HFFc6 (cell line): ENCODE measurements around the gene ANTXR2. TPM values are rescaled to one million over a fixed set of nuclear protein-coding genes. Genes with fewer than 3 reads are reported as not detected.

ENCODE experiments used
- DNase-seq: peaks from one replicate; pipeline ENCODE4 v3.0.0-alpha.2; 2018
- H3K27ac Mint-ChIP-seq: 2 replicates; pipeline ENCODE4 v1.8.0; 2020; ENCODE audit warnings: mild to moderate bottlenecking, mixed read lengths
- H3K27me3 Mint-ChIP-seq: 2 replicates; pipeline ENCODE4 v1.8.0; 2021; ENCODE audit warnings: mild to moderate bottlenecking, moderate library complexity, mixed read lengths; ENCODE audit not compliant: insufficient read depth
- H3K36me3 Mint-ChIP-seq: 2 replicates; pipeline ENCODE4 v1.8.0; 2021; ENCODE audit warnings: low read depth, mixed read lengths
- H3K4me1 Mint-ChIP-seq: 2 replicates; pipeline ENCODE4 v1.8.0; 2020; ENCODE audit warnings: low read depth, mixed read lengths
- H3K4me3 Mint-ChIP-seq: 2 replicates; pipeline ENCODE4 v1.8.0; 2020; ENCODE audit warnings: mild to moderate bottlenecking, moderate library complexity, mixed read lengths
- H3K9me3 Mint-ChIP-seq: 2 replicates; pipeline ENCODE4 v1.8.0; 2020; ENCODE audit warnings: mild to moderate bottlenecking, mixed read lengths
- total RNA-seq, 6 experiments: library from RNA; stranded (reverse); fragmentation: NEBNext Ultra II Directional; extraction: Animal tissue kit (Norgen Biotek cat#: 25700); gene quantifications; 2 replicates in 1 of 6; 3 replicates in 5 of 6; pipeline ENCODE4 v1.2.3, GENCODE V29; 2021
- TF ChIP-seq, protein P1 (sequence below): fragments of 200-600 bp; sonication (generic); IDR thresholded peaks from 2 replicates; pipeline ENCODE4 v1.5.0; 2021; ENCODE audit warnings: antibody characterized with exemption, mild to moderate bottlenecking

Gene ANTXR2
- total RNA-seq, 6 experiments from 2014 or later = 137 to 198 (median 144) TPM

DNA sequence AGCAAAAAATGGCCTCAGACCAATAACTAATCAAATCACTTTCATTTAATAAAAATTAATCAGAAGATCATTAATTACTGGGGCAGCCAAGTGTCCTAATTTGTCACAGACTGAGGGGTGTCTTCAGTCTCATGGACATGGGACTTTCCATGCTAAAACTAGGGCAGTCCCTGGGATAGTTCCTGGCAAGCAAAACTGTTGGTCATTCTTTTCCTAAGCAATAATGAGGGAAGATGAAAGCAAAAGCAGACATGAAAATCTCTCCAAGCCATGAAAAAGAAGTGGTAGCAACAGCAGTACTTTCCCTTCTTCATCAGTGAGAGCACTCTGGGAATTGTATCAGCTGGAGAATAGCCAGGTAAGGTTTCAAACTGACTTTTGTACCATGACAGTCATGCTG, 3.7 kb upstream of the ANTXR2 start:
- peaks cover 66% of the 10 kb centered on the region for H3K4me1 Mint-ChIP-seq
- peaks cover 4% of the 10 kb centered on the region; the same call in 1 of the 2 replicates for H3K9me3 Mint-ChIP-seq
- peaks cover 14% of the 10 kb centered on the region for H3K36me3 Mint-ChIP-seq
- H3K27ac Mint-ChIP-seq = no peak overlapping the region
- no peak for DNase-seq
- no peaks in the 10 kb centered on the region; the same call in none of the 2 replicates for H3K27me3 Mint-ChIP-seq
- TF ChIP-seq, protein P1, sequence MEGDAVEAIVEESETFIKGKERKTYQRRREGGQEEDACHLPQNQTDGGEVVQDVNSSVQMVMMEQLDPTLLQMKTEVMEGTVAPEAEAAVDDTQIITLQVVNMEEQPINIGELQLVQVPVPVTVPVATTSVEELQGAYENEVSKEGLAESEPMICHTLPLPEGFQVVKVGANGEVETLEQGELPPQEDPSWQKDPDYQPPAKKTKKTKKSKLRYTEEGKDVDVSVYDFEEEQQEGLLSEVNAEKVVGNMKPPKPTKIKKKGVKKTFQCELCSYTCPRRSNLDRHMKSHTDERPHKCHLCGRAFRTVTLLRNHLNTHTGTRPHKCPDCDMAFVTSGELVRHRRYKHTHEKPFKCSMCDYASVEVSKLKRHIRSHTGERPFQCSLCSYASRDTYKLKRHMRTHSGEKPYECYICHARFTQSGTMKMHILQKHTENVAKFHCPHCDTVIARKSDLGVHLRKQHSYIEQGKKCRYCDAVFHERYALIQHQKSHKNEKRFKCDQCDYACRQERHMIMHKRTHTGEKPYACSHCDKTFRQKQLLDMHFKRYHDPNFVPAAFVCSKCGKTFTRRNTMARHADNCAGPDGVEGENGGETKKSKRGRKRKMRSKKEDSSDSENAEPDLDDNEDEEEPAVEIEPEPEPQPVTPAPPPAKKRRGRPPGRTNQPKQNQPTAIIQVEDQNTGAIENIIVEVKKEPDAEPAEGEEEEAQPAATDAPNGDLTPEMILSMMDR = no peak
- no peak overlapping the region for H3K4me3 Mint-ChIP-seq

- DNase-seq = no peak
- Mint-ChIP-seq H3K27me3 (no peaks in the 10 kb centered on the region; the same call in none of the 2 replicates), H3K4me3 (no peak overlapping the region), H3K27ac (no peak overlapping the region), H3K36me3 (peaks cover 14% of the 10 kb centered on the region), H3K4me1 (peaks cover 60% of the 10 kb centered on the region), H3K9me3 (peaks cover under 1% of the 10 kb centered on the region; the same call in 1 of the 2 replicates)
- TF ChIP-seq, protein P1 = no peak
Measured at GRCh38 chr4:80075995-80076675, 3.1 kb upstream of the ANTXR2 start.

DNA sequence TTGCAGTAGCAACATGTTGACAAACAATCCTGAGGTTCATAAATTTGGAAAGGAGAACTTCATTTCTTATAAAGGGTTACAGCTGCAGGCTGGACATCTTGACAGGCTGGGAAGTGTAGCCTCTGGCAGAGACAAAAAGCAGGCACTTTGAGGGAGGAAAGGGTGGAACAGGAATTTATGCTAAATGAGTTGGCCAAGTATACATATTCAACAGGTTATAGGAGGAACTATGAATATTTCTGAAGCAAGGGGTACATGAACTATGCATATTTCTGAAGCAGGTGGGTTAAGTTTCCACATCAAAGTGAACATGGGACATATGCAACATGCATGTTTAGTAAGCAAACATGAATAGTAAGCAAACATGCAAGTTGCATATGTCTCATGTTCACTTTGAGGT, 1.6 kb upstream of the ANTXR2 start:
- DNase-seq = no peak
- Mint-ChIP-seq H3K4me1 (peaks cover 73% of the 10 kb centered on the region), H3K36me3 (peaks cover 17% of the 10 kb centered on the region), H3K9me3 (no peaks in the 10 kb centered on the region), H3K27me3 (no peaks in the 10 kb centered on the region; the same call in 1 of the 2 replicates), H3K27ac (peak overlapping the region; percentile 80), H3K4me3 (no peak overlapping the region)
- TF ChIP-seq, protein P1 = no peak

DNA sequence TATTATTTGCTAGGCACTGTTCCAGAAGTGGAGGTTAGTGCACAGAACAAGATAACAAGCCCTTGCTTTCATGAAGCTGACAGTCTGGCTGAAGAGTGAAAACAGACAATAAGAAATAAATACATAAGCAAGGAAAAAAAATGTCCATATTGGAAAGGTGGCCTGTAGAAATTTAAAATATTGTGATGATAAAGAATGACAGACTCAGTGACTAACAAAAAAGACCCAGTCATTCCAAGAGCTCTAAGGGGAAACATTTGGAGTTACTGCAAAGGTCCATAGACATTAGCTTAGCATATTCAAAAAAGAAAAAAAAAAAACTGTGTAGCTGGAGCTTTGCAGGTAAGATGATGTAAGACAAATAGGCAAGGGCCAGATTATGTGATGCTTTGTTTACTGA, 1.0 kb upstream of the ANTXR2 start:
- no peaks in the 10 kb centered on the region; the same call in 1 of the 2 replicates for H3K27me3 Mint-ChIP-seq
- peaks cover 21% of the 10 kb centered on the region for H3K36me3 Mint-ChIP-seq
- H3K27ac Mint-ChIP-seq = peak overlapping the region; percentile 80
- no peaks in the 10 kb centered on the region for H3K9me3 Mint-ChIP-seq
- no peak for DNase-seq
- peaks cover 78% of the 10 kb centered on the region for H3K4me1 Mint-ChIP-seq
- H3K4me3 Mint-ChIP-seq = peak overlapping the region; percentile 92; the same call in 1 of the 2 replicates
- TF ChIP-seq, protein P1 = no peak

DNA sequence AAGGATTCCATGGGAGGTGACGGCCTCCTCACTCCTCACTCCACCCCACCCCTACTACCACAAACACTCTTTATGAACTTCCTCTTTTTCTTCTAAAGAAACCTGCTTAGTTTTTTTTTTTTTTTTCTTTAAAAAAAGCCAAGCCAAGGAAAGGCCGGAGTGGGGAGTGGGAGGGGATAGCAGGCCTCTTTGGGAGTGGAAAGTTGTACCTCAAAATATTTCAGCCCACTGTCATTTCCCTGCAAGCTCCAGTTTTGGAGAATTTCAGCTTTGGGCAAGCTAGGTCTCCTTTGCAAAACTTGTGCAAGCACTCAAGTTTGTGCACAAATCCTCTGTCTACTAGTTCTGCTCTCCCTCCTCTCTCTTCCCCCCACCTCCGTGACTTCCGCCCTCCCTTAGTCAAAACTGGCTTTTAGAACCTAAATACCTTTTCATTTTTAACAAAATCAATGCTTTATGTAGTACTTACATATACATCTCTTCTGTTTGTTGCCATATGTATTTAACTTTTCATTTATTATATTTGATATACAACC, 512 bp upstream of the ANTXR2 start:
- no peak for DNase-seq
- Mint-ChIP-seq H3K9me3 (no peaks in the 10 kb centered on the region), H3K4me3 (peak overlapping the region; percentile 92), H3K36me3 (peaks cover 25% of the 10 kb centered on the region), H3K4me1 (peaks cover 78% of the 10 kb centered on the region), H3K27me3 (no peaks in the 10 kb centered on the region; the same call in 1 of the 2 replicates), H3K27ac (peak overlapping the region; percentile 80)
- TF ChIP-seq, protein P1 = no peak
